ENCODE data around the gene GIPC3.

GIPC3 gene

DNA sequence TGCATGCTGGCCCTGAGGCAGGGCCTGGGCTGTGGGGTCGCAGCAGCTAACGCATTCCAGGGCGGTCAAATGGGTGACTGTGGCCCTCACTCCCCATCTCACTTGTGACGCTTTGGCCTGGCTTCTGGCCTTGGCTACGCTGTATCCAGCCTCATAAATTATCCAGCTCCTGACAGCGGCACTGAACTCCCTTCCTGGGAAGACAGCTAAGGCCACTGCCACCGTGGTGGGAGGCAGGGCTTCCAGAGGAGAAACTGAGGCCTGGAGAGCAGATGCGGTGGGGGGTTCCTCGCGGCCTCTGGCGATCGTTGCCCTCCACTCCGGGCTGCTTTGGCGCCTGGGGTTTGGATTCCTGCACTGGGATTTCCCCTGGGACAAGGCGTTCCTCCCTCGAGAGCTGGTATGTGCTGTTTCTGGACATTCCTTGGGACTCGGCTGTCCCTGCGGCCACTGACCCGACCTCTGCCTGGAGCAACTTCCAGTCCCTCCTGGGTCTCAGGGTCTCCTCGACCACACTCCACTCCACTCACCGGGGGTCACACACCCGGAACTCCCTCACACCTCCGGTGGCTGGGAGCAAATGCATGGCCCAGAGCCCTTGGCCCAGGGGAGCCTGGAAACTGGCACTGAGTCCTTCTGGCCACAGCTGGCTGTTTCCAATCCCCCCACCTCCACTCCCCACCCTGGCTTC, 18.0 kb downstream of the GIPC3 start:
- Histone ChIP-seq H3K4me3 (peak overlapping the region; percentile 84 to 88), H3K36me3 (peaks cover 14 to 20% (median 16%) of the 10 kb centered on the region in 3 donors), H3K9me3 (no peaks in the 10 kb centered on the region), H3K27ac (peak overlapping the region; percentile 96 to 97), H3K4me1 (peaks cover 0 to 75% (median 50%) of the 10 kb centered on the region in 4 donors), H3K27me3 (no peaks in the 10 kb centered on the region)
- intact Hi-C loops (cut with DNase I; ENCODE audit: low total_unique reads), result loop anchor here (10.0 kb wide), 1 partner anchor 138 kb away; no protein-coding TSS in a partner anchor
- TF ChIP-seq, protein P1, sequence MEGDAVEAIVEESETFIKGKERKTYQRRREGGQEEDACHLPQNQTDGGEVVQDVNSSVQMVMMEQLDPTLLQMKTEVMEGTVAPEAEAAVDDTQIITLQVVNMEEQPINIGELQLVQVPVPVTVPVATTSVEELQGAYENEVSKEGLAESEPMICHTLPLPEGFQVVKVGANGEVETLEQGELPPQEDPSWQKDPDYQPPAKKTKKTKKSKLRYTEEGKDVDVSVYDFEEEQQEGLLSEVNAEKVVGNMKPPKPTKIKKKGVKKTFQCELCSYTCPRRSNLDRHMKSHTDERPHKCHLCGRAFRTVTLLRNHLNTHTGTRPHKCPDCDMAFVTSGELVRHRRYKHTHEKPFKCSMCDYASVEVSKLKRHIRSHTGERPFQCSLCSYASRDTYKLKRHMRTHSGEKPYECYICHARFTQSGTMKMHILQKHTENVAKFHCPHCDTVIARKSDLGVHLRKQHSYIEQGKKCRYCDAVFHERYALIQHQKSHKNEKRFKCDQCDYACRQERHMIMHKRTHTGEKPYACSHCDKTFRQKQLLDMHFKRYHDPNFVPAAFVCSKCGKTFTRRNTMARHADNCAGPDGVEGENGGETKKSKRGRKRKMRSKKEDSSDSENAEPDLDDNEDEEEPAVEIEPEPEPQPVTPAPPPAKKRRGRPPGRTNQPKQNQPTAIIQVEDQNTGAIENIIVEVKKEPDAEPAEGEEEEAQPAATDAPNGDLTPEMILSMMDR (IDR thresholded peaks at IDR 0.05), result no peak
- DNase-seq, result peak; percentile 47 to 94

DNA sequence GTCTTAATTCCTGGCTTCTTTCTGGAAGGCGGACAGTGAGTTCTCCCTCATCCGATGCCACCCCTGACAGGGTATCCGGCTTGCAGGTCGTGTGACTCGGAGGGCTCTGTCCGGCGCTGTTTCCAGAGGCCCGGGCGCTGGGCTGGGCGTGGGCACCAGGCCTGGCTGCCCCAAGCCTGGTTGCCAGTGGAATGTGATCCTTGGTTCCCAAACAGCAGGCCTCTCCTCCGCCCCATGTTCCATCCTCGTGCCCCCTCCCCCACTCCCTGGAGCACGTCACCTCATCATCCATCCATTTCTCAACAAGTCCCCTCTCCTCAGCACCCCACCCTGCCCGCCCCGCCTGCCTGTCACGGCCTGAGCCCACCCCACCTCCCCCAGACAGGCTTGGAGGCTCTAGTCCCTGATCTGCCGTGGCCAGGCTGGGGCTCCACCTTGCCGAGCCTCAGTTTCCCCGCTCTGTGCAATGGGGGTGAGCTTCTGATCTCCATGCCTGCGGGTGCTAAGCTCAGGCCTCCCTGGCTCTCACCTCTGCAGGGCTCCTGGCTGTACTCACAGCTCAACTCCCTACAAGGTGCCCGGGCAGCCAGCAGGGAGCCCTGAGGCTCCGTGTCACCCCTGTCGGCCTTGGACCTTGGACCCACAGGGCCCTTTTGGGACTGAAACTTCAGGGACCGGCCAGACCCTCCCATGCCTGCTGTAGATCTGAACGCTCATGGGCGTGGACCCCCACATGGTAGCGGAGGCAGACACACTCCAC, 19.1 kb downstream of the GIPC3 start:
- peaks cover 0 to 87% (median 62%) of the 10 kb centered on the region in 4 donors for H3K4me1 ChIP-seq

DNA sequence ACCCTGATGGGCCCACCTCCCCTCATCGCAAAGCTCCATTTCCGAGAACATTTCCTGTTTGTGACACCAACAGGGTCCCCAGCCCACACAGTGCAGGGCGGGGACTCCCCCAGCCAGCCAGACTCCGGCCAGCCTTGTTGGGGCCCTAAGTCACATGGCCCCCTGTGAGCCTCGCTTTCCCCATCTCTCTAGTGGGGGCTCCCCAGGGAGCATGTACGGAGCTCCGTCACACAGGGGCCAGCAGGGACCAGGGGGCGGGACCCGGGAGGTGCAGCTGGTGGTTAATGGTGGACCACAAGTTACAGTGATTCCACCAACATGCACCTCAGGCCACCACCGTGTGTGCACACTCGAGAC, 19.7 kb downstream of the GIPC3 start:
- intact Hi-C loops (cut with DNase I; ENCODE audit: low total_unique reads), result loop anchor here (10.0 kb wide), 1 partner anchor 140 kb away; no protein-coding TSS in a partner anchor
- peak in 1 of 2 donors; percentile 87 for DNase-seq
- TF ChIP-seq, protein P1 (IDR thresholded peaks at IDR 0.05), result no peak
- Histone ChIP-seq H3K9me3 (no peaks in the 10 kb centered on the region), H3K36me3 (peaks cover 4 to 6% (median 6%) of the 10 kb centered on the region in 3 donors), H3K4me3 (peak overlapping the region; percentile 84 to 88), H3K4me1 (peaks cover 0 to 91% (median 65%) of the 10 kb centered on the region in 4 donors), H3K27me3 (no peaks in the 10 kb centered on the region), H3K27ac (peak overlapping the region; percentile 96 to 97)

More for the DNA sequence above, 19.1 kb downstream of the GIPC3 start:
- peak overlapping the region; percentile 84 to 88 for H3K4me3 ChIP-seq
- peak; percentile 74 to 96 for DNase-seq
- no peaks in the 10 kb centered on the region for H3K9me3 ChIP-seq
- intact Hi-C loops (cut with DNase I; ENCODE audit: low total_unique reads), result loop anchor here (10.0 kb wide), 1 partner anchor 140 kb away; no protein-coding TSS in a partner anchor
- TF ChIP-seq, protein P1 (IDR thresholded peaks at IDR 0.05), result no peak
- no peaks in the 10 kb centered on the region for H3K27me3 ChIP-seq
- H3K27ac ChIP-seq, result peak overlapping the region; percentile 96 to 97
- peaks cover 10 to 12% (median 11%) of the 10 kb centered on the region in 3 donors for H3K36me3 ChIP-seq

DNA sequence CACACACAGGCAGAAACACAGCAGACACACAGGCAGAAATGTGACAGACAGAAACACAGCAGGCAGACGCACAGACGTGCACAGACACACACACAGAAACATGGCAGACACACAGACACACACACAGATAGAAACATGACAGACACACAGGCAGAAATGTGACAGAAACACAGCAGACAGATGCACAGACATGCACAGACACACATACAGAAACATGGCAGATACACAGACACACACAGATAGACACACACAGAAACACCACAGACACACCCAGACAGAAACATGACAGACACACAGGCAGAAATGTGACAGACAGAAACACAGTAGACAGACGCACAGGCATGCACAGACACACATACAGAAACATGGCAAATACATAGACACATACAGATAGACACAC, 20.1 kb downstream of the GIPC3 start:
- H3K4me3 ChIP-seq, result peak overlapping the region; percentile 84 to 88
- H3K4me1 ChIP-seq, result peaks cover 0 to 91% (median 67%) of the 10 kb centered on the region in 4 donors
- DNase-seq, result no peak
- peaks cover under 1 to 2% (median 2%) of the 10 kb centered on the region in 3 donors for H3K36me3 ChIP-seq
- peak overlapping the region; percentile 96 to 97 for H3K27ac ChIP-seq
- intact Hi-C loops (cut with DNase I; ENCODE audit: low total_unique reads), result loop anchor here (10.0 kb wide), 1 partner anchor 141 kb away; no protein-coding TSS in a partner anchor
- H3K9me3 ChIP-seq, result no peaks in the 10 kb centered on the region
- TF ChIP-seq, protein P1 (IDR thresholded peaks at IDR 0.05), result no peak
- H3K27me3 ChIP-seq, result no peaks in the 10 kb centered on the region

DNA sequence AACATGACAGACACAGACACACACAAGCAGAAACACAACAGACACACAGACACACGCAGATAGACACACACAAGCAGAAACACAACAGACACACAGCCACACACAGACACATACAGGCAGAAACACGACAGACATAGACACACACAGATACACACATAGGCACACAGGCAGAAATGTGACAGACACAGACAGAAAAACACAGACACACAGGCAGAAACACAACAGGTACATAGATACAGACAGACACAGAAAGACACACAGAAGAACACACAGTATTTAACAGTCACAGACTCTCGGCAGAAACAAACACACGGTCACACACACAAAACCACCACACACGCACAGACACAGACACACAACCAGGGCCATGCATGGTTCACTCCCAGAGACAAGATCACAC, 20.5 kb downstream of the GIPC3 start:
- Histone ChIP-seq H3K4me3 (peak overlapping the region; percentile 84 to 88), H3K4me1 (peaks cover 0 to 91% (median 69%) of the 10 kb centered on the region in 4 donors), H3K27me3 (no peaks in the 10 kb centered on the region), H3K36me3 (peaks cover 0 to 2% (median 0%) of the 10 kb centered on the region in 3 donors), H3K27ac (peak overlapping the region; percentile 96 to 97), H3K9me3 (no peaks in the 10 kb centered on the region)
- DNase-seq, result no peak
- TF ChIP-seq, protein P1 (IDR thresholded peaks at IDR 0.05), result no peak
- intact Hi-C loops (cut with DNase I; ENCODE audit: low total_unique reads), result loop anchor here (10.0 kb wide), 1 partner anchor 141 kb away; no protein-coding TSS in a partner anchor
